Measurements from ENCODE around the gene TOP2A.

The TOP2A gene

GRCh38 chr17:40461732-40462342 is 44.1 kb upstream of the TOP2A start:
- Histone ChIP-seq H3K4me2 (ENCODE audit: insufficient read depth, low read length) (no peak overlapping the region), H3K36me3 (ENCODE audit: insufficient read depth, low read length) (peaks cover 17% of the 10 kb centered on the region), H3K27ac (ENCODE audit: low read length) (no peak overlapping the region), H3K9ac (ENCODE audit: low read depth, low read length) (no peak overlapping the region), H3K79me2 (ENCODE audit: insufficient read depth, low read length) (no peaks in the 10 kb centered on the region), H3K4me1 (ENCODE audit: insufficient read depth, low read length) (no peaks in the 10 kb centered on the region), H4K20me1 (ENCODE audit: insufficient read depth, low read length) (no peaks in the 10 kb centered on the region), H3K27me3 (ENCODE audit: insufficient read depth, low read length, poor library complexity) (no peaks in the 10 kb centered on the region), H2AFZ (ENCODE audit: low read depth, low read length) (no peak overlapping the region), H3K4me3 (ENCODE audit: low read depth in 1 of 2, low read length in 2 of 2) (no peak overlapping the region), H3K9me3 (ENCODE audit: insufficient read depth, low read length, severe bottlenecking) (no peaks in the 10 kb centered on the region)
- ATAC-seq (ENCODE audit: insufficient read depth, low read depth) (no peak), DNase-seq (no peak)
- no peak for TF ChIP-seq EZH2 (IDR thresholded peaks at IDR 0.05; ENCODE audit: borderline replicate concordance, low read depth, low read length, severe bottlenecking)
- TF ChIP-seq, protein P1, sequence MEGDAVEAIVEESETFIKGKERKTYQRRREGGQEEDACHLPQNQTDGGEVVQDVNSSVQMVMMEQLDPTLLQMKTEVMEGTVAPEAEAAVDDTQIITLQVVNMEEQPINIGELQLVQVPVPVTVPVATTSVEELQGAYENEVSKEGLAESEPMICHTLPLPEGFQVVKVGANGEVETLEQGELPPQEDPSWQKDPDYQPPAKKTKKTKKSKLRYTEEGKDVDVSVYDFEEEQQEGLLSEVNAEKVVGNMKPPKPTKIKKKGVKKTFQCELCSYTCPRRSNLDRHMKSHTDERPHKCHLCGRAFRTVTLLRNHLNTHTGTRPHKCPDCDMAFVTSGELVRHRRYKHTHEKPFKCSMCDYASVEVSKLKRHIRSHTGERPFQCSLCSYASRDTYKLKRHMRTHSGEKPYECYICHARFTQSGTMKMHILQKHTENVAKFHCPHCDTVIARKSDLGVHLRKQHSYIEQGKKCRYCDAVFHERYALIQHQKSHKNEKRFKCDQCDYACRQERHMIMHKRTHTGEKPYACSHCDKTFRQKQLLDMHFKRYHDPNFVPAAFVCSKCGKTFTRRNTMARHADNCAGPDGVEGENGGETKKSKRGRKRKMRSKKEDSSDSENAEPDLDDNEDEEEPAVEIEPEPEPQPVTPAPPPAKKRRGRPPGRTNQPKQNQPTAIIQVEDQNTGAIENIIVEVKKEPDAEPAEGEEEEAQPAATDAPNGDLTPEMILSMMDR (IDR thresholded peaks at IDR 0.05; ENCODE audit: borderline replicate concordance, extremely low read depth, low read length, poor library complexity, severe bottlenecking), result no peak

- H3K36me3 ChIP-seq (ENCODE audit: insufficient read depth, low read length), result peaks cover 23% of the 10 kb centered on the region
- H3K27me3 ChIP-seq (ENCODE audit: insufficient read depth, low read length, poor library complexity), result no peaks in the 10 kb centered on the region
- no peaks in the 10 kb centered on the region for H3K79me2 ChIP-seq (ENCODE audit: insufficient read depth, low read length)
- no peak overlapping the region for H3K4me2 ChIP-seq (ENCODE audit: insufficient read depth, low read length)
- H4K20me1 ChIP-seq (ENCODE audit: insufficient read depth, low read length), result no peaks in the 10 kb centered on the region
- no peaks in the 10 kb centered on the region for H3K9me3 ChIP-seq (ENCODE audit: insufficient read depth, low read length, severe bottlenecking)
- no peak overlapping the region for H3K4me3 ChIP-seq (ENCODE audit: low read depth in 1 of 2, low read length in 2 of 2)
- no peak overlapping the region for H3K27ac ChIP-seq (ENCODE audit: low read length)
- no peaks in the 10 kb centered on the region for H3K4me1 ChIP-seq (ENCODE audit: insufficient read depth, low read length)
- DNase-seq (no peak), ATAC-seq (ENCODE audit: insufficient read depth, low read depth) (no peak)
- no peak overlapping the region for H2AFZ ChIP-seq (ENCODE audit: low read depth, low read length)
- no peak for TF ChIP-seq EZH2 (IDR thresholded peaks at IDR 0.05; ENCODE audit: borderline replicate concordance, low read depth, low read length, severe bottlenecking)
- TF ChIP-seq, protein P1 (IDR thresholded peaks at IDR 0.05; ENCODE audit: borderline replicate concordance, extremely low read depth, low read length, poor library complexity, severe bottlenecking), result no peak
- no peak overlapping the region for H3K9ac ChIP-seq (ENCODE audit: low read depth, low read length)
These were observed 43.5 kb upstream of the TOP2A start for GRCh38 chr17:40460968-40461731.

DNA sequence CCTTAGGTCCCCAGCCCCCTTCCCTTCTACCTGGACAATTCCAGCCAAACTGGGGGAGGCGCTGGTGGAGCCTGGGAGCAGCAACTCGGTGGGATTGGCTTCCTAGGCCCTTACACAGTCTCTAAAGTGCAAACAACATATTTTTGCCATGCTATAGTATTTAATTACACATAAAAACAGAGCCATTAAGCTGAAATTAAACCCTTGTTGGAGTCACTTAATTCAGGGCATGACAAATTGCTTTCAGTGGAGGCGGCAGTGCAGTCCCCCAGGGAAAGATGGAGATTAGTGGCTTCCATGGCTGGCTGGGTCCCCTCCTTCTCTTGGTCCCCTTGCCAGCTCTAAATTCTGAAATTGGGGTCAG is 42.9 kb upstream of the TOP2A start:
- Histone ChIP-seq H3K27me3 (ENCODE audit: insufficient read depth, low read length, poor library complexity) (no peaks in the 10 kb centered on the region), H3K4me3 (ENCODE audit: low read depth in 1 of 2, low read length in 2 of 2) (no peak overlapping the region), H4K20me1 (ENCODE audit: insufficient read depth, low read length) (no peaks in the 10 kb centered on the region), H3K9me3 (ENCODE audit: insufficient read depth, low read length, severe bottlenecking) (no peaks in the 10 kb centered on the region), H3K4me1 (ENCODE audit: insufficient read depth, low read length) (no peaks in the 10 kb centered on the region), H3K4me2 (ENCODE audit: insufficient read depth, low read length) (no peak overlapping the region), H3K79me2 (ENCODE audit: insufficient read depth, low read length) (no peaks in the 10 kb centered on the region), H3K9ac (ENCODE audit: low read depth, low read length) (no peak overlapping the region), H2AFZ (ENCODE audit: low read depth, low read length) (no peak overlapping the region), H3K36me3 (ENCODE audit: insufficient read depth, low read length) (peaks cover 29% of the 10 kb centered on the region), H3K27ac (ENCODE audit: low read length) (no peak overlapping the region)
- TF ChIP-seq, protein P1 (IDR thresholded peaks at IDR 0.05; ENCODE audit: borderline replicate concordance, extremely low read depth, low read length, poor library complexity, severe bottlenecking), result no peak
- no peak for TF ChIP-seq EZH2 (IDR thresholded peaks at IDR 0.05; ENCODE audit: borderline replicate concordance, low read depth, low read length, severe bottlenecking)
- ATAC-seq (ENCODE audit: insufficient read depth, low read depth), result no peak
- DNase-seq, result no peak

Data from DND-41 (cell line).